Smooth muscle cell (in vitro differentiated cells): Measurements from ENCODE around the gene FBXO36. TPM values are rescaled to one million over a fixed set of nuclear protein-coding genes. Genes with fewer than 3 reads are reported as not detected.

ENCODE experiments used
- DNase-seq: peaks from one replicate; lab custom pipeline; 2025; ENCODE audit not compliant: unreplicated experiment; lab: John Stamatoyannopoulos, UW
- H2AFZ ChIP-seq: fragments of 200-600 bp; sonication (generic); 2 replicates; pipeline ENCODE4 v1.6.0; 2016; ENCODE audit warnings: antibody characterized with exemption, low read depth, mild to moderate bottlenecking
- H3F3A ChIP-seq: fragments of 200-600 bp; sonication (generic); 2 replicates; pipeline ENCODE4 v1.6.0; 2017; ENCODE audit warnings: antibody characterized with exemption, low read depth
- H3K27ac ChIP-seq: fragments of 200-600 bp; sonication (generic); 2 replicates; pipeline ENCODE4 v1.5.1; 2016; ENCODE audit warnings: low read depth, mild to moderate bottlenecking
- H3K27me3 ChIP-seq: fragments of 200-600 bp; sonication (generic); 2 replicates; pipeline ENCODE4 v1.6.1; 2016; ENCODE audit warnings: low read depth, mild to moderate bottlenecking
- H3K36me3 ChIP-seq: fragments of 200-600 bp; sonication (generic); 2 replicates; pipeline ENCODE4 v1.5.1; 2016; ENCODE audit warnings: low read depth
- H3K4me1 ChIP-seq: fragments of 200-600 bp; sonication (generic); 2 replicates; pipeline ENCODE4 v1.5.1; 2016; ENCODE audit warnings: low read depth
- H3K4me2 ChIP-seq: fragments of 200-600 bp; sonication (generic); 2 replicates; pipeline ENCODE4 v1.6.0; 2016; ENCODE audit warnings: mild to moderate bottlenecking
- H3K4me3 ChIP-seq: fragments of 200-600 bp; sonication (generic); 2 replicates; pipeline ENCODE4 v1.5.1; 2016; ENCODE audit warnings: mild to moderate bottlenecking
- H3K79me2 ChIP-seq: fragments of 200-600 bp; sonication (generic); 2 replicates; pipeline ENCODE4 v1.6.0; 2016; ENCODE audit warnings: low read depth, mild to moderate bottlenecking
- H3K9ac ChIP-seq: fragments of 200-600 bp; sonication (generic); 2 replicates; pipeline ENCODE4 v1.6.0; 2016; ENCODE audit warnings: low read depth
- H3K9me3 ChIP-seq: fragments of 200-600 bp; sonication (generic); replicated peaks from 2 replicates; pipeline ENCODE4 v1.5.1; 2016; ENCODE audit warnings: low read depth
- H4K20me1 ChIP-seq: fragments of 200-600 bp; sonication (generic); 2 replicates; pipeline ENCODE4 v1.6.0; 2016; ENCODE audit warnings: low read depth
- WGBS: methylation state at CpG from one replicate; pipeline ENCODE4 v1.1.7; 2016; ENCODE audit warnings: low lambda C conversion rate; 5-methylcytosine and 5-hydroxymethylcytosine counted together
- polyA plus RNA-seq: library from polyadenylated mRNA; unstranded; fragments of >200 nt; fragmentation: Nextera tagmentation; extraction: Ambion mirVana; gene quantifications from 2 replicates; pipeline ENCODE4 v1.2.1, GENCODE V29; 2016
- total RNA-seq: library from RNA; depleted of rRNA; stranded (reverse); fragments of >200 nt; gene quantifications from 2 replicates; pipeline ENCODE4 v1.2.3, GENCODE V29; 2014
- TF ChIP-seq, protein P1 (sequence below): fragments of 200-600 bp; sonication (generic); IDR thresholded peaks from 2 replicates; pipeline ENCODE4 v1.5.1; 2017; ENCODE audit warnings: borderline replicate concordance, mild to moderate bottlenecking, antibody characterized with exemption; ENCODE audit not compliant: insufficient read depth, poor library complexity, severe bottlenecking

The FBXO36 gene
- total and polyA plus RNA-seq, 2 experiments from 2014 or later, result 8.8 to 9.3 TPM

- H2AFZ ChIP-seq, result no peak overlapping the region
- peaks cover 87% of the 10 kb centered on the region for H3K79me2 ChIP-seq
- H3K9me3 ChIP-seq, result no peaks in the 10 kb centered on the region
- no peak overlapping the region for H3K9ac ChIP-seq
- H3K4me2 ChIP-seq, result no peak overlapping the region
- no peak overlapping the region for H3K4me3 ChIP-seq
- peaks cover 90% of the 10 kb centered on the region for H4K20me1 ChIP-seq
- H3F3A ChIP-seq, result no peaks in the 10 kb centered on the region
- DNase-seq, result no peak
- WGBS, result 96% methylated on average over 2 of the region's 2 CpGs
- TF ChIP-seq, protein P1, sequence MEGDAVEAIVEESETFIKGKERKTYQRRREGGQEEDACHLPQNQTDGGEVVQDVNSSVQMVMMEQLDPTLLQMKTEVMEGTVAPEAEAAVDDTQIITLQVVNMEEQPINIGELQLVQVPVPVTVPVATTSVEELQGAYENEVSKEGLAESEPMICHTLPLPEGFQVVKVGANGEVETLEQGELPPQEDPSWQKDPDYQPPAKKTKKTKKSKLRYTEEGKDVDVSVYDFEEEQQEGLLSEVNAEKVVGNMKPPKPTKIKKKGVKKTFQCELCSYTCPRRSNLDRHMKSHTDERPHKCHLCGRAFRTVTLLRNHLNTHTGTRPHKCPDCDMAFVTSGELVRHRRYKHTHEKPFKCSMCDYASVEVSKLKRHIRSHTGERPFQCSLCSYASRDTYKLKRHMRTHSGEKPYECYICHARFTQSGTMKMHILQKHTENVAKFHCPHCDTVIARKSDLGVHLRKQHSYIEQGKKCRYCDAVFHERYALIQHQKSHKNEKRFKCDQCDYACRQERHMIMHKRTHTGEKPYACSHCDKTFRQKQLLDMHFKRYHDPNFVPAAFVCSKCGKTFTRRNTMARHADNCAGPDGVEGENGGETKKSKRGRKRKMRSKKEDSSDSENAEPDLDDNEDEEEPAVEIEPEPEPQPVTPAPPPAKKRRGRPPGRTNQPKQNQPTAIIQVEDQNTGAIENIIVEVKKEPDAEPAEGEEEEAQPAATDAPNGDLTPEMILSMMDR, result no peak
- no peaks in the 10 kb centered on the region for H3K27me3 ChIP-seq
- H3K27ac ChIP-seq, result no peak overlapping the region
- no peaks in the 10 kb centered on the region for H3K4me1 ChIP-seq
- H3K36me3 ChIP-seq, result peaks cover 6% of the 10 kb centered on the region
These were observed 46.8 kb upstream of the FBXO36 start for GRCh38 chr2:229875549-229875948.

GRCh38 chr2:229879191-229879950, 42.9 kb upstream of the FBXO36 start:
- Histone ChIP-seq H3K27ac (no peak overlapping the region), H3K79me2 (peaks cover 89% of the 10 kb centered on the region), H3K27me3 (no peaks in the 10 kb centered on the region), H4K20me1 (peaks cover 91% of the 10 kb centered on the region), H3K9ac (no peak overlapping the region), H3K36me3 (peaks cover 6% of the 10 kb centered on the region), H3K4me3 (no peak overlapping the region), H2AFZ (no peak overlapping the region), H3K4me2 (no peak overlapping the region), H3K9me3 (no peaks in the 10 kb centered on the region), H3F3A (no peaks in the 10 kb centered on the region), H3K4me1 (no peaks in the 10 kb centered on the region)
- TF ChIP-seq, protein P1, result no peak
- DNase-seq, result no peak
- 95% methylated on average over 6 of the region's 6 CpGs for WGBS

DNA sequence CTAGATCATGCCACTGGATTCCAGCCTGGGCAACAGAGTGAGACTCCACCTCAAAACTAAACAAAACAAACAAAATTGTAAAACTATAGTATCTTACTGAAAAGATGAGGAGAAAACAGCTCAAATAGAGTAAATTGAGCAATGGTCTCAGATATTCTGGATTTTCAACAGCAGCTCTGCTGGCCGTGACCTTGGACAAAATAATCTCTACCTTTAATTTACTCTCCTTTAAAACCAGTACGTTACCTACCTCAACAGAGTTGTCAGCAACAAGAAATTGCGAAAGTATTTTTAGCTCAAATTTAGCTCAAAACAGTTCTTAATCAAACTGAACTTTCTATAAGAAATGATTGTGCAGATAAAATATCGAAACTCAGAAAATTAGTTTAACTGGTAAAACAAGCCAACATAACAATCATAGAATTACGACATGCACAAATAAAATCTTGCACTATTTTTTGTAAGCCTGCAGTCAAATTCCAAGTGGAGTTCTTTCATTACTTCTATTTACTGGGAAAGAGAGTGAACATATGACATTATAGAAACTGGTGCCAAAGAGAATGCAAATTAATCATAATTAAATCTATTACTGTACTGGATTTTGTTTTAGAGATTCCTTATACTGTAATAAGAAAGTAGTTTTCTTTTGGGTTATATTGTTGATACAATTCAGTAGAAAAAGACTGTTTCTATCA, 41.3 kb upstream of the FBXO36 start:
- H3F3A ChIP-seq, result no peaks in the 10 kb centered on the region
- peaks cover 6% of the 10 kb centered on the region for H3K36me3 ChIP-seq
- H3K4me1 ChIP-seq, result no peaks in the 10 kb centered on the region
- H3K27me3 ChIP-seq, result no peaks in the 10 kb centered on the region
- TF ChIP-seq, protein P1, result no peak
- no peak overlapping the region for H3K9ac ChIP-seq
- peaks cover 91% of the 10 kb centered on the region for H3K79me2 ChIP-seq
- H4K20me1 ChIP-seq, result peaks cover 91% of the 10 kb centered on the region
- H3K9me3 ChIP-seq, result no peaks in the 10 kb centered on the region
- H3K27ac ChIP-seq, result no peak overlapping the region
- H3K4me3 ChIP-seq, result no peak overlapping the region
- H3K4me2 ChIP-seq, result no peak overlapping the region
- no peak overlapping the region for H2AFZ ChIP-seq
- 97% methylated on average over 5 of the region's 5 CpGs for WGBS
- no peak for DNase-seq
